IPS DF 4.7 (cell line): ENCODE measurements around the gene LTBP2.

ENCODE experiments used
- DNase-seq: peaks from one replicate; pipeline ENCODE4 v3.0.0-alpha.2; 2013; ENCODE audit warnings: low spot score; ENCODE audit errors: extremely low read depth

LTBP2 gene

DNA sequence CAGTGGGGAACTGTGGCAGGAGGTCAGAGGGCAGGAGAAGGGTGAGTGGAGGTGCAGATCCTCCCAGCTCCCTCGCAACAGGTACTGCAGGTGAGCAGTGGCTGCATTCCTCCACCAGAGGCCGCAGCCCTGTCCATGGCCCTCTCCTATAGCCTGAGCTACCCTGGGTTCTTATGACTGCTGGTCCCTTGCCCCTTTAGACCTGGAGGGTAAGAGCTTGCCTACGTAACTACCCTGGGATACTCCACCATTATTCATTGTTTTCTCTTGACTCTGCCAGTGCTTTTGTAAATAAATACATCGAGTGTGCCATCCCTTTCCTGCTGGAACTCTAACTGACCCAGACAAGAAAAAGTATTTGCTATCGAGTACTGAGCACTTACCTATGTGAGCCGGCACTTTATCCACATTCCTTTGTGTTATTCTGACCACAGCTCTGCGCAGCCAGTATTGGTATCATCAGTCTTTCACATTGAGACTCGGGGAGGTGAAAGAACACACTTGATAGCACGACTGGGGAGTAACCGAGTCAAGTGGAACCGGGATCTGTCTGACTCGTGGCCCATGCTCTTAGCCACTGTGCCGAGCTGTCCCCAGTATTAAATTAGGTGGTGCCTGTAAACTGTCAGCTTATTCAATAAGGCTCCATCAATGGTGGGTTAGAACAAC lies 38.5 kb downstream of the LTBP2 start:
- DNase-seq = no peak

DNA sequence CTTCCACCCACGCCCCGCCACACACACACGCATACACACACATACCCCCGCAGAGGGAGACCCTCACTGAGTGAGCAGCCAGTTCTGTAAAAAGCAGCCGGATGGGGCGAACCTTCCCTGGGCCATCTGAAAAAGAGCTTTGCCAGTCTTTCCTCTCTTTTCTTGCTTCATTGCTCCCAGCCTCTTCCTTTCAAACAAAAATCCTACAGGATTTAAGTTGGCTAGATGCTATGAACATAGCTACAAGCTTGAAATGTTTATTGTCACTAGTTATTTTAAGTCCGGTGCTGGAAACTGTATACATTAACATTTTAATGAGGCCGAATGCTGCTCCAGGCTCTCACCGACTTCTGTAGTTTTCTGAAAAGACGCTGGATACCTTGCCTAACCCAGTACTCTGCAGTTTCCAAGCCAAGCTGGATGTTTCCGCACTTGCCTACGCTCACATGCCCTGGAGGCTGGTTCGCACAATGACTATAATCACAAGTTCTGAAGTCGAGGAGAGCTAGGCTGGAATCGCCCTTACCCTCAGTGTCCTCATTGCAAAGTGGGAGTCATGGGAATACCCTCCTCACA lies 39.2 kb downstream of the LTBP2 start:
- DNase-seq = no peak

DNA sequence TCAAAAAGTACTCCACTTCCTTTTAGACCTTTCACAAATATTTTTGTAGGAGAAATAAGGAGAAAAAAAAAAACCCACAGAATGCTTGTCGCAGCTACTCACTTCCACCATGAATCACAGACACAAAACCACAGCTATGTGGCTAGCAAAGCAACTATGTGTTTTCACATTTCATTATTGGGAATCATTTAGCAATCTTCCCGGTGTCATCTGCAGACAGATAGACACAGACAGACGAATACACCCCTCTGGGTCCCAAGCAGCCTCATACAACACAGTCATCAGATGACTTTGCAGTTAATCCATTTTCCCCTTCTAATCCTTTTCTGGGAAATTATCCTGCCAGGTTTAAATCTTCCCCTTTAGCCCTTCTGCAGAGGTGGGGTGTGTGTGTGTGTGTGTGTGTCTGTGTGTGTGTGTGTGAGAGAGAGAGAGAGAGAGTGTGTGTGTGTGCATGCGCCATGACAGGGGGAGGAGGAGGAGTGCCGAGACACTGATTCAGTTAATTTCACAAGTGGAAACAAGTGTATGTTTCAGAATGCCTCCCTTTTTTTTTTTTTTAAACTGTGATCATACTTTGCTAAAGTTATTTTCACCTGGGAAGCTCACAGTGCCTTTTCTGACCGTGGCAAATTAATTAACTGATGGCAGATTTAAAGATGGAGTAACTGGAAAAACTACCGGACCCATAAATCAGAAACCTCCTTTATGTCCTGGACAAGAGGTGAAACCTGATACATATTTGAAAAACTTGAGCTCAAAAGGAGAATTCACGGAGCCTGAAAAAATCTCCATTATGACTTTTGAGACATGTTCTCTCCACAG lies 39.9 kb downstream of the LTBP2 start:
- DNase-seq = no peak

DNA sequence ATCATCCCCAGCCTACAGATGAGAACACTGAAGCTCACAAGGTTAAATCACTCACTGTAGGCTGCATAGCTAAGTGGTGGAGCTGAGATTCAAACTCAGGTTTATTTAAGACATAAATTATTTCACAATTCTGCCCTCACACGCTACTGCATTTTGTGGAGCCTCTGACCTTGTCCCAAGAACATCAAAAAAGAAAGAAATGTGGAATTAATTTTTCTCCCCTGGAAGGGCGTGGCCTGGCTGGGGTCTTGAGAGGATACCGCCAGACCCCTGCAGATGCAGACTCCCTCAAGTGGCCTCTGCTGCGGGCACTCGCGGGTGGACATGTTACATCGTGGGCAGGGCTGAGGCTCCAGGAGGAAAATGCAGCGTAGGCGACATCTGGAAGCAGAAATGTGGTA lies 40.6 kb downstream of the LTBP2 start:
- no peak for DNase-seq

DNA sequence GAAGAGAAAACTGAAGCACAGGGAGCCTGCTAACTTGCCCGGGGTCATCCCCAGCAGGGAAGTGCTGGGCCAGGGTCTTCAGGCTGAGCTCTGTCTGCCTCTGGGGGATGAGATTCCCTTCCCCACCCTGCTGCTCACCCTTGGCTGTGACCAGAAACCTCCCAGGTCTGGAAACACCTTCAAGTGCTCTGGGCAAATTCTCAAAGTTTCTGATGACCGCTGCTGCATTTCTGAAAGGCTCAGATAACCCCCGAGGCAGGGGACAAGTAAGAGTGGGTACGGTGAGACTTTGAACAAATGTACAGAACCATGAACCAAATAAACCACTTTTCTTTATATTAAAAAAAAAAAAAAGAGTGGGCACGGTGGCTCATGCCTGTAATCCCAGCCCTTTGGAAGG lies 41.3 kb downstream of the LTBP2 start:
- DNase-seq = no peak

DNA sequence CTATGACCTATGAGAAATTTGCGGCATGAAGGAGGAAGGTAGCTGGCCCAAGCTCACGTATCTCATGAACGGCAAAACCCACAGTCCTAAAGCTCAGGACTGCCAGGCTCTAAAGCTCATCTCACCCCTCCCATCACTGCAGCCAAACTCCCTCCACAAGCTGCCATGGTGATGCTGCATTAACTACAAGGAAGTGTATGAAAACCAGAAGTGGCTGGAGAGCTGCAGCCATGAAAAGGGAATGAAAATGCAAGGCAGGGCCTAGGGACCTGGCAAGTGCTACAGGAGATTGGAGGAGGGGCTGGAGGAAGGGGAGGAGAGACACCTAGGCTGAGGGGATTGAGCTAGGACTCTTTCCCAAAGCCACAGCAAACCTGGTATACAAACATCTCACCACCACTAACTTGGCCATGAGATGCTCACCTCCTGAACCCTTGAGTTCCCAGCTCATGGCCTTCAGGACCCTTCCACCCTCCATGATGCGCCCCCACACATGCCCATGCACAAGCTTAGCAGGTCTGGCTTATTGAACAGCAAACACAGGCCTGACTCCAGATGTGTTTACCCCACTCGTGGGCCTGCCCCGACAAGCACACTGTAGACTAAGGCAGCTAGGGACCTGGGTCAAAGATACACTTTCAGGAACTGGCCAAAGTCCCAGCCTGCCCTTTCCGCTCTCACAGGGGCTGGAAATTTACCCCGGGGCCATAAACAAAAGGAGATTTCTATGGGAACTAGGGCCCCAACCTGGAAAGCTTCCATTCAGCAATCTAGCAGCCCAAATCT lies 42.0 kb downstream of the LTBP2 start:
- DNase-seq = no peak

DNA sequence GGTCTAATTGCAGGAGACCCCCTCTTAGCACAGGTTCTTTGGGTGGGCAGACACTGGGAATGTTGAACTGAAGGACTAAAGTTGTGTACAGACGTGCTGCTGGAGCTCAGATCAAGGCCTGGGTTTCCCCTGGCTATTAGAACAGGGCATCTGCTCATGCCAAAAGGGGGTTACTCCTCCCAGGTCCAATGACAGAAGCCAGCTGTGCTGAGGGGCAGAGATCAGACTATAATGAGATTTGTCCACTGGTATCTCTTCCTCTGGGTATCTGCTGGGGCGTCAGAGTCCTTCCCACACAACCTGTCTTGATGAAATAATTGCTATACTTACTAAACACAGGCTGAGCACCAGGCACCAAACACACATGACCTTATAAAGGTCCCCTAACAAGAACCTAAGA lies 42.6 kb downstream of the LTBP2 start:
- no peak for DNase-seq

DNA sequence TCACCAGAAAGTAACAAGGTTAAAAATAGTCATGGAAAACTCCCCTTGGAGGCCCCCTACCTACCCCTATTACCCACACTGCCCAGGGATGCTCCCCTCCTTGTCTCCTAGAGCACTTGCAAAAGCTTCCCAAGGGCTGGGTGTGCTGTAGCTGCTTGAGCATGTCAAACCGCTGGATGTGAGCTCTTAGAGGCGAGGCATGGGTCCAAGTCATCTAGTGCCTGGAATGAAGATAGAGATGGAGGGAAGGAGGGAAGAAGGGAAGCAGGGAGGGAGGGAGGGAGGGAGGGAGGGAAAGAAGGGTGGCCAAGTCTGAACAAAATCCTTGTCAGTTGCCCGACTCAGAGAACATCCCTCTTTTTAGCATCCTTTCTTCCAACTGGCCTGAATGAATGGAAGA lies 43.1 kb downstream of the LTBP2 start:
- DNase-seq = no peak

DNA sequence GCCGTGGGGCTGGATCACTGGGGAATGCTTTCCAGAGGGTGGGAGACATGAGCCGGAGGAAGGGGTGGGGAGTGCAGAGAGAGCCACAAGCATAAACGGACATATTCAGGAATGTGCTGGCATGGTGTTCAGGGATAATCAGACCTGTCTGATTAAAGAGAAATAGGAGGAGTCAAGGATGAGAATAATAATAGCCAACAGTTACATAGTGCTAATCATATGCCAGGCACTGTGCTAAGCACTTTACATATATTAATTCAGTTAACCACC lies 43.7 kb downstream of the LTBP2 start:
- DNase-seq = no peak

DNA sequence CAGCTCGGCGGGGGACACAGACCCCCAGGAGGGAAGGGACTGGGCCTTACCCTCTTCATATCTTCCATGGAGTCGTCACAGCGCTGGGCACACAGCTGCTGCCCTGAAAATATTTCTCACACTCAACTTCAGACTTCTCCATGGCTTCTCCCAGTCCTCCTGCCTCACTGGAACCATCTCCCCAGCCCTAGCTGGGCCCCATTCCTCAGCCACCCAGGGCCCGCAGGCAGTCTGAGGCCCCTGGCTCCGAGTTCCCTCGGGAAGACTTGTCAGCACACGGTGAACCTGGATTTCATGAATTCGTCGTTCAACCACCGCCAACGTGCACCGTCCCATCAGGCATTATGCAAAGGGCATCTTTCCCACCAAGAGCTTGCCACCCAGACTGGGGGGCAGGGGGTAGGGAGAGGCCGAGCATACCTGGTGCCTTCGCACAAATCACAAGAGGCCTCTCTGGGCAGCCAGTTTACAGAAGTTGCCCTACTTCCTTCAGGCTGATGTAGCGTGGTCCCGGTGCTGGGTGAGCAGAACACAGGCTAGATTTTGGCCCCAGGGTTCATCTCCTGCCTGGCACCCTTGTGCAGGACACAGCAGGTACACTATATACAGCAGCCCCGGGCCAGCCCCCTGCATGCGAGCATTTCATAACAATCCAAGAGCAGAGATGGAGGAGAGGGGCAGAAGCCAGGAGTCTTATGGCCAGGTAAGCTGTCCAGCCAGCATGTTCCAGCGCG lies 44.2 kb downstream of the LTBP2 start:
- DNase-seq = no peak

DNA sequence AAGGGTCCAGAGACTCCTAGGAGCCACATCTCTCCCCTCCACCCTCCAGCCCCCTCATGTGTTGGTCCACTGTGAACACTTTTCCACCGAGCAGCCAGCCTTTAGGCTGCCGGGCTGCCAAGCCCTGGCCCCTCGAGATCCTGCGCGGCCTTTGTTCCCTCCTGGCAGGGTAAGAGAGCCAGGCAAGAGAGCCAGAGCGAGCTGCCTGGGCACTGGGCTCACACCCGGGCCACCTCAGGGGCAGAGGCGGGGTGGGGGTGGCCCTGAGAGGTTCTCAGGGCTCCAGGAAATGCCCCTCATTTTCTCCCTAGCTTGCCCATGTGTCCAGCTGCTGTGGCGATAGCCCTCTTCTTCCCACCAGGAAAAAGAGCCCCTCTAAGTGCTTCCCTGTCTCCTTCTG lies 44.8 kb downstream of the LTBP2 start:
- DNase-seq = no peak

DNA sequence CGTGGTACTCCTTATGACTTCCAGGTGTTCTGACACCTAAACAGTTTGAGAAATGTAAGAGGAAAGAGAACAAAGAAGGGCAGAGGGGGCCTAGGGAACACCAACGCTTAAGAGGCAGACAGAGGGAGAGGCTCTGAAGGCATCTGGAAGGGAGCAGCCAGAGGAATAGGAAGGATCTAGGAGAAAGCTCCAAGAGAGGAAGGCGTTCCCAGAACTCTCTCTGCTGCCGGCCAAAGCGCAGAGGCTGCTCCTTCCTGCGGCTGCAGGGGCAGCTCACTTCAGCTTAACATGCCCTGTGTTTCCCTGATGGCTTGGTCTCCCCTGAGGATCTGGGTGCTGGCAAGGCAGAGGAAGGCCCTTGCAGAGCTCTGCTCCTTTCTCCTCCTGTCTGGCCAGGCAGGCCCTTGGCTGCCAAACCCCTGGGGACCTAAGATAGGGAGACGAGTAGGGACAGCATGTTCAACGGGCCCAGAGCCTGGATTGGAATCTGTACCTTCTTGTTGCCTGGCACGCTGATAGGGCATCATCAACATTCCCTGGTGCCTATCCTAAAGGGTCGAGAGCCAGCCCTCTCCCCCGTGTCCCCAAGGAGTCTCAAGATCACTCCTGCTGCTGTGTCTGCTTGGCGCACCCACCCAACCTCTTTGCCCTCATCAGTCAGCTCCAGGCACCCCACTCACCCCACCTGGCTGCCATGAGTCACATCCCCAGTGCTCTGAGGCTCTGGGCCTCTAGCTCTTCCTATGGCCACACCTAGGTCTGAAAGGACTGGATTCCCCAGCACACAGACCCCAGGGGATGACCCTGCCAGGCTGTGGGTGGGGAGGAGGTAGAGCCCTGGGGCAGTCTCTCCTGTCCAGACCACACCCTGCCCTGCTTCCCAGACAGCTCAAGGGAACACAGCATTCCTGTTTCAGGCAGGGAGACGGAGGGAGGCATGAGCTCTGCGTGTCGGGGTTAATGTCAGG lies 45.6 kb downstream of the LTBP2 start:
- DNase-seq = no peak

DNA sequence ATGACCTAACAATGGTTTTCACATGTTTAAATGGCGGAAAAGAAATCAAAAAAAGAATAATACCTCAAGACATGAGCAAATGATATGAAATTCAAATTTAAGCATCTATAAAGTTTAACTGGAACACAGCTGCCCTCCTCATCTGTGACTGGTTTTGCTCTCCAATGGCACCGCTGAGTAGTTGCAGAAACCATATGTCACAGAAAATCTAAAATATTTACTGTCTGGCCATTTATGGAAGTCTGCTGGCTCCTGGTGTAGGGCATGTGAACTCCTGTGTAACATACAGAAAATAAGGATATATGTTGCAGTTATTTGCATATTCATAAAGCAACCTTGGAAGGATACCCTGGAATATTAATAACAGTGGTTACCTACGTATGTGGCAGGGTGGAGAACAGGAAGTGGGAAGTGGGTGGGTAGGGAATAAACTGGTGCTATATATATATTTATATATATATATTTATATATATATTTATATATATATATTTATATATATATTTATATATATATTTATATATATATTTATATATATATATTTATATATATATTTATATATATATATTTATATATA lies 48.4 kb downstream of the LTBP2 start:
- no peak for DNase-seq

DNA sequence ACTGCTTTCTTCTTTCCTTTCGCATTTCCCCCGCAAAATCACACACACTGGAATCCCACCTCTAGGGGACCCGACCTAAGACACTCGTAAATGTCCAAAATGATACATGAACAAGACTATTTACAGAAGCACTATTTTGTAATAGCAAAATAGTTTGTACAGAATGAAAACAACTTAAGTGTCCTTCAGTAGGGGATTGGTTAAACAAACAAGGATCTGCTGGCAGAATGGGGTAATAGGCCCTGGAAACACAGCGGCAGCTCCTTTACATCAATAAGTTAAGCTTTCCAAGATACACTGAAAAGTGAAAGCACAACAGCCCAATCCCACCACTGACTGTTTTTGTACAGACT lies 48.8 kb downstream of the LTBP2 start:
- no peak for DNase-seq

DNA sequence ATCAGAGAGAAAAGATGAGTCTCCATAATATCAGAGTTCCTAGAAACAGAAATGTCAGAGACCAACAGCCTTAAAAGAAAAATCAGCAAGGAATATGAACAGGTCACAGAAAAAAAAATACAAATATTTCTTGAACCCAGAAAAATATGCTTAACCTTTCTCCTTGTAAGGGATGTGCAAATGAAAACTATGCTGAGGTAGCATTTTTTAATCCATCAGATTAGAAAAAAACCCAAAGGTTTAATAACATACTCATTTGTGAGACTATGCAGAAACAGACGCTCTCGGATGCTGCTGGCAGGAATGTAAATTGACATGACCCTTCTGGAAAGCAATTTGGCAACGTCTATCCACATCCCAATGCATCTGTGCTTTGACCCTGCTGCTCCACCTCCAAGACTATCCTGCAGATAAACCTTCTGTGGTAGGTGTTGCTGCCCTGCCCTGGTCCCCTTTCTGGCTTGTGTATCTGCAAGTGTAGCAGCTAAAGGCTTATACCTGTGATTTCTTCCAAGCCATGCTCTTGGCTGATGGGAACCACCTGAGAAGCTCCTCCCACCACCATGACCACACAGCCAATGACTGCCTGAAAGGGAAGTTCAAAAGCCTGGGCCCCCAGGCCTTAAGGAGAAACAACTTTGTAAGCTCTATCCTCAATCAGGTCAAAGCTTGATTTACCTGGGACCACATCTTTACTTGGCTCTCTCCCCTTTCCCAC lies 49.4 kb downstream of the LTBP2 start:
- DNase-seq = no peak

DNA sequence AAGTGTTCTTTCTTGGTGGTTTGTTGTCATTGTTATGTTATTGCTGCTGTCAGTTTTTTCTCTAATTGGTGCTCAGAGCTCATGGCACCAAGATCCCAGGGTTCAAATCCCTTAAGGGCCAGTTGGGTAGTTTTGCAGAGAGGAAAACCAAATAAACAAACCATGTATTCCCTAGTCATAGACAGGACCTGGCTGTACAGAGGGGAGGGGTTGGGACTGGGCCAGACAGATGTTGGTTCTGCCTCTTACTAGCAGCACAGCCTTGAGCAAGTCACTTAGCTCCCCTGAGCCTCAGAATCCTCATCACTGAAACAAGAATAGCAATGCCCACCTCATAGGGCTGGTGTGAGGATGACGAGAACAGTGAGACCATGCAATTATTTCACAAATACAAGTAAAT lies 53.4 kb downstream of the LTBP2 start:
- DNase-seq = no peak

DNA sequence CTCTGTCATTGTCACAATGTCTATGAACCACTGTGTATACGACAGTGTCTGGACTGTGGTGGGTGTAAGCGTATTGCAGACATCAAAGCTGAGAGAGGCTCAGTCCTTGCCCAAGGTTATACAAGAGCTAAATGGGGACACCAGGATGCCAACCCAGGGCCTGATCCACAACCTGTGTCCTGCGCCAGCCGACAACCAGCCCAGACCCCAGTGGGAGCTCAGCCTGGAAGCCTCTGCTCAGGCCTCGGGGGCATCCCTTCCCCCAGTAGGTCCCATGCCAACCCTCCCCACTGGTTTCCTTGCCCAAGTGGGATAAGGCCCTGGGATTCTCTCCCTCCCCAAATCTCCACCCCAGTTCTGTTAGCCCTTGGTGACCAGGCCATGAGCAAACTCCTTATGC lies 54.3 kb downstream of the LTBP2 start:
- no peak for DNase-seq

DNA sequence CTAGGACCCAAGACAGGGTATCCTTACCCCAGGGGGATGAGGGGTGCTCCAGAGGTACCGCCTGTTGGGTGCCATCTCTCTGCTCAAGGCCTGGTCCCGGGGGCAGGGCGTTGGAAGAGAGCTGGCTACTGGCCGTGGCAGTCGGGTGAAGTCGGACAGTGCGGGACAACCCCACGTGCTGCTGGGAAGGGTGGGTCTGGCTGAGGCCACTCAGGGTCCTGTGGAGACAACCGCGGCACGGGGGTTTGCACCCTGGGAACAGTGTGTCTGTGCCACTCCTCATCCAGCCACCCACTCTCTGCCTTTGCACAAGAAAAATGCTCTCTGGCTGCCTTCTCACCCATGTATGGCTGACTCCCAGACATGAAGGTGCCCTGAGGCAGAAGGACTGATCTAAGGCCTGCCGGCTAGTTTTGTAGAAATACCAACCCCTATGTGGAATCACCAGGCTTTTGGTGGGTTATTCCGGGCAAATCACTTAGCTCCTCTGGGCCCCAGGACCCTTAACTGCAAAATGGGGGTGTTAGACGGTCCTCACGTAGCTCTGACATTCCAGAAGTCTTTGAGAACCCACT lies 56.5 kb downstream of the LTBP2 start:
- no peak for DNase-seq

DNA sequence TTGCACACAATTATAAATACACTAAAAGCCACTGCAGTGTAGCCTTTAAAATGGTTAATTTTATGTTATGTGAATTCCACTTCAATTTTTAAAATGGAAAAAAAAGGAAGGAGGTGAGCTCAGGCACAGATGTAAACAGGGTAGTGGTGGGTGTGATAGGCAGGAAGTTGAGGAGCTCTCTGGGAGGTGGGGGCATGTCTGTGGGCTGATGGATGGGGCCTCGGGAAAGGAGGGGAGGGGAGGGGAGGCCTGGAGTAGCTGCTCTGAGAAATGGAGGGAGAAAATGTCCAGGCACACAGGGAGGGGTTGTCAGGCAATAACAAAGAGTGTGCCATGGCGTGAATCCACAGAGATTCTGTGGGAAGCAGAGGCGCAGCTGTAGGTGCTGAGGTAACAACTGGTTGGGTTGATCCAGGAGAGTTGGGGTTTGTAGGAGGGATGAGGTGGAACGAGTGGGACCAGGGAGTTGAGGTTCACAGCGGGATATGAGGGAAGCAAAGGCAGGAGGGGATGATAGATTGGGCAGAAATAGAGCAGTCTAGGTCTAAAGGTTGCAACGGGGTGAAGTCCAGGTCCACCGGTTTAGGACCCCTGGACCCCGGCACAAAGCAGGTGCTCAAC lies 57.2 kb downstream of the LTBP2 start:
- no peak for DNase-seq
